ENCODE results near the gene UBE2Q1. TPM values are rescaled to one million over a fixed set of nuclear protein-coding genes. Genes with fewer than 3 reads are reported as not detected.

UBE2Q1 gene
- total and polyA plus RNA-seq, 2 of the 8 experiments (the other 6 are each of a cell fraction or from before 2014, with no cell fraction given), result 13.2 to 95.8 TPM

GRCh38 chr1:154539486-154540483 lies 18.7 kb downstream of the UBE2Q1 start:
- no peak overlapping the region for H2AFZ ChIP-seq (ENCODE audit: low read length)
- no peaks in the 10 kb centered on the region for H3K23me2 ChIP-seq (ENCODE audit: low read depth, low read length)
- no peak overlapping the region for H4K5ac ChIP-seq (ENCODE audit: insufficient read length, low read depth, low read length)
- no peak overlapping the region for H3K14ac ChIP-seq (ENCODE audit: insufficient read length)
- H3K36me3 ChIP-seq (ENCODE audit: control insufficient read depth in 2 of 4, insufficient read depth in 4 of 4, low read length in 3 of 4), result no peaks in the 10 kb centered on the region
- DNase-seq (ENCODE audit: low read depth in 1 of 2, low spot score in 2 of 2), result no peak
- H2AK5ac ChIP-seq (ENCODE audit: low read depth, low read length), result no peak overlapping the region
- H2BK5ac ChIP-seq (ENCODE audit: low read depth, low read length), result no peak overlapping the region
- H2BK120ac ChIP-seq (replicated peaks; ENCODE audit: low read depth, low read length), result no peak overlapping the region
- H3K4ac ChIP-seq (replicated peaks; ENCODE audit: insufficient read length, low read depth, low read length), result no peak overlapping the region
- no peaks in the 10 kb centered on the region for H3K79me2 ChIP-seq (ENCODE audit: control insufficient read depth in 1 of 2, insufficient read depth in 2 of 2, low read length in 2 of 2)
- FAIRE-seq, result no peak
- H3K4me1 ChIP-seq (replicated peaks in 1 of 4; ENCODE audit: control insufficient read depth in 3 of 4, insufficient read depth in 4 of 4, low read length in 3 of 4), result peaks cover 0 to 4% (median 3%) of the 10 kb centered on the region in 4 experiments; a peak in 2 of 7 replicates
- ChIA-PET POLR2A (ENCODE audit: partially characterized antibody) (interaction anchor here (0.6 kb wide), 1 partner anchor 1442 kb away, joined by 3 read pairs; no protein-coding TSS in a partner anchor), CTCF (ENCODE audit: partially characterized antibody) (interaction anchor here (0.6 to 6.1 kb wide), 5 partner anchors 20 to 545 kb away, joined by 3 to 41 read pairs (median 3); no protein-coding TSS in a partner anchor)
- no peak overlapping the region for H3K4me3 ChIP-seq (ENCODE audit: extremely low read depth in 1 of 4, insufficient read depth in 2 of 4, low read depth in 3 of 4, low read length in 4 of 4)
- no peak overlapping the region for H4K8ac ChIP-seq (ENCODE audit: extremely low read depth, insufficient read depth, low read length)
- no peak overlapping the region for H4K91ac ChIP-seq (replicated peaks; ENCODE audit: insufficient read length, low read length)
- no peak overlapping the region for H3K23ac ChIP-seq (ENCODE audit: insufficient read length)
- no peak overlapping the region for H2BK12ac ChIP-seq (ENCODE audit: low read depth, low read length)
- H3K79me1 ChIP-seq (ENCODE audit: low read depth, low read length), result no peaks in the 10 kb centered on the region
- H3K4me2 ChIP-seq (ENCODE audit: insufficient read depth in 1 of 2, low read depth in 2 of 2, low read length in 2 of 2), result no peak overlapping the region
- no peaks in the 10 kb centered on the region for H3K9me3 ChIP-seq (ENCODE audit: insufficient read depth in 2 of 2, low read depth in 1 of 2, low read length in 1 of 2)
- no peaks in the 10 kb centered on the region for H3K27me3 ChIP-seq (replicated peaks in 1 of 4; ENCODE audit: control insufficient read depth in 3 of 4, extremely low read depth in 1 of 4, insufficient read depth in 3 of 4, low read length in 3 of 4)
- H4K20me1 ChIP-seq (replicated peaks in 1 of 2; ENCODE audit: control insufficient read depth in 1 of 2, insufficient read depth in 2 of 2, low read length in 2 of 2), result no peaks in the 10 kb centered on the region
- no peak overlapping the region for H2BK20ac ChIP-seq (ENCODE audit: low read length)
- no peak overlapping the region for H3K9ac ChIP-seq (replicated peaks in 1 of 4; ENCODE audit: extremely low read depth in 1 of 4, low read depth in 3 of 4, low read length in 3 of 4)
- H3K27ac ChIP-seq (ENCODE audit: low read depth, low read length), result no peak overlapping the region
- H2BK15ac ChIP-seq (ENCODE audit: low read length), result no peak overlapping the region
- no peak overlapping the region for H3K56ac ChIP-seq (replicated peaks; ENCODE audit: insufficient read length, low read depth, low read length)
- WGBS, 2 experiments (ENCODE audit: extremely low coverage in 1 of 2, insufficient coverage in 1 of 2, insufficient read length in 1 of 2, insufficient replicate concordance in 2 of 2, low coverage in 1 of 2, low lambda C conversion rate in 2 of 2, missing lambda C conversion rate in 1 of 2), result 88% methylated on average over 9 of the region's 9 CpGs; no CpG with 5 or more reads in 1 of the 2 experiments
- H3K18ac ChIP-seq (ENCODE audit: extremely low read depth, low read length), result no peak overlapping the region
- TF ChIP-seq RFX5 (IDR thresholded peaks at IDR 0.05; ENCODE audit: borderline replicate concordance, low read depth, low read length) (no peak), MAFK (IDR thresholded peaks at IDR 0.05; ENCODE audit: low read depth, low read length) (no peak), GABPA (IDR thresholded peaks at IDR 0.05; ENCODE audit: borderline replicate concordance, insufficient read depth, low read length) (no peak), SRF (IDR thresholded peaks at IDR 0.05; ENCODE audit: low read depth, low read length) (no peak), ATF3 (IDR thresholded peaks at IDR 0.05; ENCODE audit: insufficient read depth, low read depth, low read length) (no peak), NRF1 (IDR thresholded peaks at IDR 0.05; ENCODE audit: low read depth, low read length) (no peak), SP2 (IDR thresholded peaks at IDR 0.05; ENCODE audit: low read length) (no peak), RNF2 (IDR thresholded peaks at IDR 0.05; ENCODE audit: borderline replicate concordance, low read depth, low read length, missing control alignments, poor library complexity, severe bottlenecking) (no peak), CBX5 (IDR thresholded peaks at IDR 0.05; ENCODE audit: low read depth, low read length) (no peak), BCL11A (IDR thresholded peaks at IDR 0.05; ENCODE audit: low read depth in 2 of 2, low read length in 2 of 2) (no peak), SP4 (IDR thresholded peaks at IDR 0.05; ENCODE audit: low read length) (no peak)

Measured in H1 (cell line).